Activated CD4-positive, CD25-positive, alpha-beta regulatory T cell (primary cell): ENCODE data around the gene COA8.
"Not testable (repeated sequence)": the region's sequence is repeated elsewhere in the genome, so short reads cannot be mapped to it uniquely, and the experiment has no call there.

Experiments used
- DNase-seq, 4 experiments: peaks; one replicate each; lab custom pipeline; 2025; lab: John Stamatoyannopoulos, UW

COA8 gene

DNA sequence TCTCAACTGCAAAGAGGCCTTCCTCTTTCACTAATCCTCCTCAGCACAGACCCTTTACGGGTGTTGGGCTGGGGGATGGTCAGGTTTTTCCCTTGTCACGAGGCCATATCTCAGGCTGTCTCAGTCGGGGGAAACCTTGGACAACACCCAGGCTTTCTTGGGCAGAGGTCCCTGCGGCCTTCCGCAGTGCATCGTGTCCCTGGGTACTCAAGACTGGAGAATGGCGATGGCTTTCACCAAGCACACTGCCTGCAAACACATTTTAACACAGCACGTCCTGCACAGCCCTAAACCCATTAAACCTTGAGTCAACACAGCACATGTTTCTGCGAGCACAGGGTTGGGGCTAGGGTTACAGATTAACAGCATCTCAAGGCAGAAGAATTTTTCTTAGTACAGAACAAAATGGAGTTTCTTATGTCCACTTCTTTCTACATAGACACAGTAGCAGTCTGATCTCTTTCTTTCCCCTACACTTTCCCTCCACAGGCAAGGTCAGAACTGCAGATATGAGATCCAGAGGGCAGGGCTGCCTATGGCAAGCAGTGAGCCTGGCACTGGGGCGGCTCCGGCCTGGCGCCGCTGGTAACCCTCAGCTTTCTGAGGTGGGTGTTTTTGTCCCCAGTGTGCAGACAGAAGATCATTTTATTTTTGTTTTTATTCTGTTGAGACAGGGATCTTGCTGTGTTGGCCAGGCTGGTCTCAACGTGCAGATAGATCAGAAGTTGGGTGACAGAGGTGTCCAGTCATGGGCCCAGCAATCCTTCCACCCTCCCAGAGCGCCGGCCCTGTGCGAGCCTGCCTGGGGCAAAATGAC, 37.1 kb upstream of the COA8 start:
- not testable (repeated sequence) for DNase-seq

DNA sequence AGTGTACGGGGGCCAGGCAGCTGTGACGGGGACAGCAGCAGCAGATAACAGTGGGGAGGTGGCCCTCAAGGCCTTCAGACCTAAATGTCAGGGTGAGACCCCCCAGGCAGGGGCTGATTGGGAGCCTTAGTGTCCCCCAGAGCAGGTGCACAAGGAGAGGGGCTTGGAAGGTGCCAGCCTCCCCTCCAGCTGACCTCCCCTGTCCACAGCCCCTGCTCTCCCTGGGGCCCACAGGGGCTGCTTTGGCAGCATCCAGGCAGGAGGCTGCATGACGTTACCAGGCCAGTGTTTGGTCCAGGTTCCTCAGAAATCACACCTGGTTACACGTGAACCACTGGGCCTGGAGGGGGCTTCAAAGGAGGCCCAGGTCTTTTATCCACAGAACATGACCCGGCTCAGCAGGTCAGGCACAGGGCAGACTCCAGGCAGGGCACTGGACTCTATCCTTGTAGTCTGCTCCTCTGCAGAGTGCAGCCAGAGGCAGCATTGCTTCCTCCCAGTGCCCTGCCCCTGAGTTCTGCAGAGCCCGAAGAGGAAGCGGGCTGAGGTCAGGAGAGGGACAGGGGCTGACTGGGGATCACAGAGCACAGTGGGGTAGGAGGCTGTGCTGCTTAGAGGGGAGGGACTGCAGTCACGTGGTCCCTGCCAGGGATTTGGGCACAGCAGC, 36.4 kb upstream of the COA8 start:
- no peak for DNase-seq

DNA sequence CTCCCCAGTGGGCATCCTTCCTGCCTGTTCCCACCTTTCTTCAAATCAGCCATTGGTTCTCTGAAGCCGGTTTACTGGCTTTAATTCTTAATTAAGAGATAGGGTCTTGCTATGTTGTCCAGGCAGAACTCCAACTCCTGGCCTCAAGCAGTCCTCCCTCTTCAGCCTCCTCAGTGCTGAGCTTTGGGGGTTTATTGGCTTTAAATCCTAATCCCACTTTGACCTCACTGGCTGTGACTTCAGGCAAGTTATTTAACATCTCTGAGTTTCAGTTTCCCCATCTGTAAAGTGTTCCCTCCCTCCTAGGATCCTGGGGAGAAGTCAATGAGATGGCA, 35.9 kb upstream of the COA8 start:
- DNase-seq = no peak

DNA sequence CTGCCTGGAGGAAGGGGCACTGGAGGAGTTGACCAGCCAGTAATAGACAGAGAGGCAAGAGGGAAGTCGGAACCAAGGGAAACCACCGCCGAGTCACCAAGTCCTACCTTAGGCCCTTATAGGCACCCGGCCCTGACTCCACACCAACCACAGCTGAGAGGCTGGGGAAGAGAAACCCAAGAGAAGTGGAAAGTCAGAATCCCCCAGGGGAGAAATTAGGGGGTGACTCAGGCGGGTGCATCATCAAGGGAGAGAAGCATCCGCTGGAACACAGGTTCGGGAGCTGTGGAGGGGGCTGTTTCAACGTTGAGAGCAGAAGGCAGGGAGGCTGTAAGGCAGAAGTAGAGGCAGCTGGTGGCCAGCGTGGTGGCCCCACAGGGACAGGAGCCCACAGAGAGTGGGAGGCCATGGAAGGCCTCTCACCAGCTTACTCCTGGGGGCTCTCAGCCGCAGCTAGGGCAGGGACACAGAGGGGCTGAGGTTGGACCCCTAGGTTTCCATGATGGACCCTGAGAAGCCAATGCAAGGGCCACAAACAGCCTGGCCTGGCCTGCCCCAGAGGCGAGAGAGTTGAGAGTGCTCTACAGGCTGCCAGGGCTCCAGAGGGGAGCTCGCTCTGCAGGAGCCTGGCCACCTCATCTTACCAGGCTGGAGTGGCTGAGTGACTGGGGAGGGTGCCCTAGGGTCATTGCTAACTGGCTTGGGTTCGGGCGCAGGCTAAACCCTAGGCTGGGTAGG, 35.2 kb upstream of the COA8 start:
- DNase-seq = no peak

DNA sequence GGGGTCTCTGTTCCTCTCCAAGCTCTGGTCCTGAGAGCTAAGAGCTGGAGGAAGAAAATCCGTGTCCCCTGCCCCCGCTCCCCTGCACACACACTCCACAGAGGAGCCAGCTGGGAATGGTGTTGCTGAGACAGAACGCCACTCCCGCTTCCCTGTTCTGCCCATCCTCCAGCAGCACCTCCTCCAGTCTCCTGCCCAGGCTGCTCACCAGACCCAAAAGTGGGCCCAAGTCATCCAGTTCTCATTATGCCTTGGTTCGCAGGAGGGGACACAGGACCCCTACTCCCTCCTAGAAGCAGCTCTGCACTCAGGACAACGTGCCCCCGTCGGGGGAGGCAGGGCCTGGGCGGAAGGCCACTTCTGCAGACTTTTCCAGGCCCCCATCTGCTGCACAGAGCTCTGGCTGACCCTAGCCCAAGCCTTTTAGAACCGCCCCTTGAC, 34.6 kb upstream of the COA8 start:
- no peak for DNase-seq

DNA sequence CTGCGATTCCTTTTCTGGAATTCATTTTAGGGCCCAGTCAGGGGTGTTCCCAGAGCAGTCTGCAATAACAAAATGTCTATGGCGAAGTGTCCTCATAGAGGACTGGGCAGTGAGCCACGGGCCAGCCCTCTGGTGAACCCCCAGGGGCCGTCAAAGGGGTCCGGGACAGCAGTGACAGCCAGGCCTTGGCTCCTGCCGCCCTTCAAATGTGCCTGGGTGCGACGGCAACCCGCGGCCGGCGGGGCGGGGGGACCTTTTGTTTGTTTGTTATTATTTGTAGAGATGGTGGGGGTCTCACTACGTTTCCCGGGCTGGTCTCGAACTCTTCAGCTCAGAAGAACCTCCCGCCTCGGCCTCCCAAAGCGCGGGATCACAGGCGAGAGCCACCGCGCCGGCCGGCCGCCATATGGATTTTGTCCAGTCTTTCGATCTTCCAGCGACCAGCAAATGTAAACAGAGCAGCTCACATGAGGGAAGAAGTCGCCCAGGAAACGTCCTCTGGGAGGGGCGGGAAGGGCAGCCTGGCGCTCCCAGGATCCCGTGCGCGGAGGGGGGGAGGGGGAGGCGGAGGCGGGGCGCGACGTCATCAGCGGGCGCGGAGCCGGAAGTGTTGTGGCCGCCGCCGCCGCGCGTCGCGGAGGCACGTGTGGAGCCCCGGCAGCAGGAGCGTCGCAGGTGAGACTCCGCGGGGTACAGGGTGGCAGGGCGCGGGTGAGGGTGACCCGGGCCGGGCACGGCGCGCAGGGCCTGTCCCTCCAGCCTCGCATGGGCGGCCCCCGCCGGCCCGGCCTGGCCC, 34.0 kb upstream of the COA8 start, which contains the start of gene TRMT61A:
TSS of gene TRMT61A (plus strand) at position 610 of the 796 bp plus-strand sequence. CDS start 783 bp downstream, outside the sequence.
- DNase-seq = peak; percentile 63 to 71 (median 65)

DNA sequence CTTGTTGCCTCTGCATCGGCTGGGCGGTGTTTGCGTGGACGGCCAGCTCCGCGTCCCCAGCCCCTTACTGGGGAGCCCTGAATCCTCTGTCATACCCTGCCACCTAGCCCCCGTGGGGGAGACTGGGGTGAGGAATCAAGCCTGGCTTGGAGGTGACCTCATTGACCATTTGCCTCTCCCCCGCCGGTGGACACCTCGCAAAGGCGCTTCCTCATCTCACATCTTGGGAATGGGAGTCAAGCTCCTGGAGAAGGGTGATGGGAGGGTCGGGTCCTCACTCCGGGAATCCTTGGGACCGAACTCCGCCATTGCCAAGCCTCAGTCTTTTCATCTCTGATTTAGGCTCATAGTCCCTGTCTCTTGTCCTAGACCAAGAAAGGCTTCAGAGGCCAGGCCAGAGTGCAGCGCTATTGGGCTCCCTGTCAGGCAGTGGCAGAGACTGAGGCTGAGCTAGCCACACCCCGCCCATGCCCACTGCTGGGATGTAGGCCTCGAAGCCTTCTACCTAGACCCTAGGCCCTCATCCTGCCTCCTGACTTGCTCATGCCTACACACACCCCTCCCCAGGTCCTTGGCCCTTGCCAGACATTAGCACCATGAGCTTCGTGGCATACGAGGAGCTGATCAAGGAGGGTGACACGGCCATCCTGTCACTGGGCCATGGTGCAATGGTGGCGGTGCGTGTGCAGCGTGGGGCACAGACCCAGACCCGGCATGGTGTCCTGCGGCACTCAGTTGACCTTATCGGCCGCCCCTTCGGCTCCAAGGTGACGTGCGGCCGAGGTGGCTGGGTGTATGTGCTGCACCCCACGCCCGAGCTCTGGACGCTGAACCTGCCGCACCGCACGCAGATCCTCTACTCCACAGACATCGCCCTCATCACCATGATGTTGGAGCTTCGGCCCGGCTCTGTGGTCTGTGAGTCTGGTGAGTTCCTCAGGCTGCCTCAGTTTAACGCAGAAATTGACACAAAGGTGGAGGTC, 33.1 kb upstream of the COA8 start:
- no peak for DNase-seq

DNA sequence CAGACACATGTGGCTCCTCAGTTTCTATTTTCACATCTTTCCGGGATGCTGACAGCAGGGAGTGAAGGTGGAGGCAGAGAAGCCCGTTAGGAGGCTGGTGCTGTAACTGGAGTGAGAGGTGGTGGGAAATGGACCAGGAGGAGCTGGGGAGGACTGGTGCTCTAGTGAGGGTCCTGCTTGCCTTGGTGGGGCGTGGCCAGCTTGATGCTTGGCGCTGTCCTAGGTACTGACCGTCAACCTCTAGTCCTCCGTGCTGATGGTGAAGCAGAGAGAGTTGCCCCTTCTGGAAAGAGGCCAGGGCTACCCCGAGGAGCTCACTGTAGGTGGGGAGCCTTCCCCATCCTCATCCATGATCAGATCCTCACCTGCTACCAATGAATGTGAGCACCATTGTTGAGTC, 32.4 kb upstream of the COA8 start:
- no peak for DNase-seq

DNA sequence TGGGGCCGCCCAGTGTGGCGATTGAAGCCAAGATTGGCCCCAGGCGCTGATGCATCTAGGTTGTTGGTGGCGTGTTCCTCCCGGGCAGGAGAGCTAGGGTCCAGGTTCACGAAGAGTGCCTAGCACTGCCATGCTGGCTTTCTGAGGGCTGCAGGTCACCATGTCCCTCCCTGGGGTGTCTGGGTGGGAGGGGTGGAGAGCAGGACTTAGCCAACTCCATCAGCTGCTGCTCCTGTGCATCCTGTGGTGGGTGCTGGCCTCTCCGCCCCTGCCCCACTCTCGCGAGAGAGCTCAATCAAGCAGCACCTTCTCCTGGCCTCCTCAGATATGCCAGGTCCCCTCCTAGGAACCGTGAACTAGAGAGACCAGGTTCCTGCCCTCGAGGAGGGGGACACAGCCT, 31.9 kb upstream of the COA8 start:
- no peak for DNase-seq

DNA sequence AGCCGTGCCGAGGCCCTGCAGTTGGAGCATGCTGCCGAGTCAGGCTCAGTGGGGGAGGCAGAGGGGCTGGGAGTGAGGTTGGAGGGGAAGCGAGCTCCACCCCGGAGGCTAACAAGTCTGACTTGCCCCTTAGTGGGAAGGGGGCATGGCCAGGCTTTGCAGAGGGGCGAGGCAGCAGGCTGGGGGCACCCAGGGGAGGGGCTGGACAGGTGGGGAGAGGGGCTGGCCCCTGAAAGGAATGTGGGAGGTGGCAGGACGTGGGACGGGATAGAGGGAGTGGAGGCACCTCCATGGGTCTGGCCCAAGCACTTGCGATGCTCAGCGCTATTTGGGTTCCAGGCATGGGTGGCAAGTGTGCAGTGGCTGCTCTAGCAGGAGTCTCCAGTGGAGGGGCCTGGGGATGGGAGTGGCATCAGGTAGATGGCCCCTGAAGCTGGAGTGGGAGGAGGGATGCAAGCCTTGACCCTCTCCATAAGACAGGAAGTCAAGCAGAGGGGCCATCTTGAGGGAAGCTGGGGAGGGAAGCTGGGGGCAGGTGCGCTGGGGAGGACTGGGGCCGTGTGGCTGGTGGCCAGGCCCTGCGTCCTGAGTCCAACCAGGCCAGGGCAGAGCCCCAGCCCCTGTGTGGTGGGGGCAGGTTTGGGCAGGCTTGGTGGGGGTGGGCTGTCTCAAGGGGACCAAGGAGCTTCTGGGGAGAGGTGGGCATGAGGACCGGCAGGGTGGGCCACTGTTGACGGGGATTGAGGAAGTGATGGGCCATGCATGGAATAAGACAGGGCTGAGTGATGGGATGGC, 31.1 kb upstream of the COA8 start:
- DNase-seq = no peak

DNA sequence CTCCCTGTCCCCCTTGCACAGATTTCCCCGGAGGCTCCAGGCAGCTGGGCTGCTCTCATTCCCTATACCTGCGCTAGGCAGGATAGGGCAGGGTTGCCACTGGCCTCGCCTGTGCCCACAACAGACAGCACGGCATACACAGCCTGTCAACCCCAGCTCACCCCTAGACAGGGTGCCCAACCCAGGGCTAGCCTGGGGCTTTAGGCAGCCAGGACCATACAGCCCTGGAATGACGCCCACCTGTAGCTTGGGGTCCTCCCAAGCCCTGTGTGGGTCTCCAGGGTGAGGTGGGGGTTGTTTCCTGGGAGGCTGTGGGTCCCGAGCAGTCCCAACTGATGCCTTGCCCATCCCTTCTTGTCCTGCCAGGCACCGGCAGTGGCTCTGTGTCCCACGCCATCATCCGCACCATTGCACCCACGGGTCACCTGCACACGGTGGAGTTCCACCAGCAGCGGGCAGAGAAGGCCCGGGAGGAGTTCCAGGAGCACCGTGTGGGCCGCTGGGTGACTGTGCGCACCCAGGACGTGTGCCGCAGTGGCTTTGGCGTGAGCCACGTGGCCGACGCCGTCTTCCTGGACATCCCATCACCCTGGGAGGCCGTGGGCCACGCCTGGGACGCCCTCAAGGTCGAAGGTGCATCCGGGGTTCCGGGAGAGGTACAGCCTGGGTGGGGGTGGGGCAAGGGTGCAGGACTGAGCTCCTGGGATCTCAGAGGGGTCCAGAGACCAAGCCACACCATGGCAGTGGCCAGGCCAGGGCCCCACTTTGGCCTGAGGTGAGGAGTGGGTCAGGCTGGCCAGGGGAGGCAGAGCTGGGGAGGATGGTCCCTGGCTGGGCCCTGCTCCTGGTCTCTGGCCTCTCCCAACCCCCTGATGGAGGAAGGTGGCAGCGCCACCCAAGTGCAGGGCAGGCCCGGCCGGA, 30.3 kb upstream of the COA8 start:
- no peak for DNase-seq

DNA sequence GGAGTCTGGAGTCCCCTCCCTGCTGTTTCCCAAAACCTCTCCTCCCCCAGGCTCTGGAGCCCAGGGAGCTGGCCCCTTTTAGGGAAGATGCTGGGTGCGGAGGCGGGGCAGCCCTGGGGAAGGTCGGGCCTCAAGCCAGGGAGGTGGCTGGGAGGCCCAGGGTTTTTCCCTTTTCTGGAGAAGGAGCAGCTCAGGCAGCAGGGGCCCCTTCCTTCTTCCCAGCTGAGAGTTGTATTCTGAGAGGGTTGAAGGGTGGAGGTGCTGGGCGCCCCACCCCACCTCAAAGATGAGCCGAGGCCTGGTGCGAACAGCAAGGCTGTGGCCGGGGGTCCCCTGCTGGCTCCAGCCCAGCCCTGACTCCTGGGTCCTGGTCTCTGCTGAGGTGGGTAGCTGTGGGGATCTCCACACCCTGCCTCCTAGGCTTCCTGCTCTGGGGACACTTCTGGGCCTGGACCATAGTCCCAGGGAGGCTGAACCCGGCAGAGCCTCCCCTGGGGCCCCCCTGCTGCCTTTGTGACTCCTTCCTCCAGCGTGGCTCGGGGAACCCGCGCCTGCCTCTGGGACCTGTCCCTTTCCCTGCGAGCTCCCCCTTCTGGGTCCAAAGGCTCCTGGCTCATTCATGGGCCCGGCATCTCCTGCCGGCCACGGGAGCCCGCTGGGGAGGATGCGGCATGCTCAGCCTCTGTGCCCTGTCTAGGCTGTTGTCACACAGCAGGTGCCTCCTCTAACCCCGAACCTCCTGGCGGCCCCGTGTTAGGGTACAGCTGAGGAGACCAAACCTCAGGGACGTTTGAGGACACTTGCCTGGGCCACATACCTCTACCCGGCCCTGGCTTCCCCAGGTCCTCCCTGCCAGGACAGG, 29.4 kb upstream of the COA8 start:
- DNase-seq = no peak

DNA sequence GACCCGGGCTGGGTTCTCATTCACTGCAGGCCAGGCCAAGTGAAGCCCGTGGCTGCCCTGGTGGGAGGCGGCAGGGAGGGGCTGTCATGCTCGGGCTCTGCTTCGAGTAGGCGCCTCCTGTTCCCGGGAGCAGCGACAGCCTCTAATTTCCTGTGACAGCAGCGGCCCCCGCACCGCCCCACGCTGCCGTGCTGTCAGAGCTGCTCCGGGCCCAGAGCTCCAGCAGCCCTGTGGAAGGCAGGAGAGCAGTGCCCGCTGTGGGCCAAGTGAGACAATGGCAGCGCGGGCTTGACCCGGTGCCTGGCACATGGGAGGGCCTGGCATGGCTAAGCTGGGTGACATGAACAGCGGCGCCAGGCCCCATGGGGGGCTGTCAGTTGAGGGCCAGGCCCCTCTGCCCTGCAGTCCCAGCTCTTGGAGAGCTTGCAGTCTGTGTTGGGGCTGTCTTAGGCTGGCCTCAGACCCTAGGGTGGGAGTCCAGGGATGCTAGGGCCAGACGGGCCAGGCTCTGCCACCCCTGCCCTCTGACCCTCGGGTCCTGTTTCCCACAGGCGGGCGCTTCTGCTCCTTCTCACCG, 28.7 kb upstream of the COA8 start:
- DNase-seq = no peak

DNA sequence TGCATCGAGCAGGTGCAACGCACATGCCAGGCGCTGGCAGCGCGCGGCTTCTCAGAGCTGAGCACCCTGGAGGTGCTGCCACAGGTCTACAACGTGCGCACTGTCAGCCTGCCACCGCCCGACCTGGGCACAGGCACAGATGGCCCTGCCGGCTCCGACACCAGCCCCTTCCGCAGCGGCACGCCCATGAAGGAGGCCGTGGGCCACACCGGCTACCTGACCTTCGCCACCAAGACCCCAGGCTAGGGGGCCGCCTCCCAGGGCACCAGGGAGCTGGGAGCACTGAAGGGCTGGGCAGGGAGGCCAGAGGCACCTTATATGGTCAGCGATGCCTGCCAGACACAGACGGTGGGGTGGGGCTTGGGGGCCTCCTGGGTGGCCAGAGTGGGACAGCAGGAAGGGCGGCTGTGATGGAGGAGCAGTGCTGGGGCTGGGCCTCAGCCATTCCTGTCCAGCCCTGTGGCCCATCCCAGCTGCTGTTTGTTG, 28.1 kb upstream of the COA8 start:
- DNase-seq = no peak

DNA sequence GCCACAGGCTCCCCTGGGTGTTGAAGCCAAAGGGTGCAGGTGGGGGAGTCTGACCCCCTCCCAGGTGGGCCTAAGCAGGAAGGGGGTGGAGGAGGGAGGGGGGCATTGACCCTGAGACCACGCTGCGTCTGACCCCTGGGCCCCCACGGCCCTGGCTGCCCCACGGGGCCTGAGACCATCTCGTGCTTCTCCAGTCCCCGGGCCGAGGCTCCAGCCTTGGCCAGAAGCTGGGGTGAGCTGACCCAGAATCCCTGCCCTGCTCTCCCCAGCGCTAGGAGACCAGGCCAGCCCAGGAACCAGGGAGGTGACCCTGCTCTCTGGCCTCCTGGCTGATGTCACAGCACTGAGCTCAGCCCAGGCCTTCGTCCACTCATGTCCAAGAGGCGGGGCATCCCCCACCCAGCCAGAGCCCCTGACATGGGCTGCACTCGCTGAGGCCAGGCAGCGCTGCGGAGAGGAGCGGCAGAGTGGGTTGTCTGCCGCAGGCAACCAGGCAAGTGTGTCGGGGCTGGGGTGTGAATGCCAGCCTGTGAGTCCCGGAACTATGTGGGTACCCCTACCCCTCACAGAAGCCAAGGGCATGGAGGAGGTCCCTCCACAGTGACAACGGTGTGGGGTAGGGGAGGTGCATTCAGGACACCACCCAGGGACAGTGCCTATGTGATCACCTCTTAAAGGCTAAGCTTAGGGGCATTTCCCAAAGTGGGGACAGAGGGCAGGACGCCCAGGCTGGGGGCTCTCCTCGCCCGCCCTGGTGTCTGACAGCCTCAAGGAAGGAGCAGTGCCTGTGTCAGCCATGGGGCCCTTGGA, 27.5 kb upstream of the COA8 start:
- no peak for DNase-seq

DNA sequence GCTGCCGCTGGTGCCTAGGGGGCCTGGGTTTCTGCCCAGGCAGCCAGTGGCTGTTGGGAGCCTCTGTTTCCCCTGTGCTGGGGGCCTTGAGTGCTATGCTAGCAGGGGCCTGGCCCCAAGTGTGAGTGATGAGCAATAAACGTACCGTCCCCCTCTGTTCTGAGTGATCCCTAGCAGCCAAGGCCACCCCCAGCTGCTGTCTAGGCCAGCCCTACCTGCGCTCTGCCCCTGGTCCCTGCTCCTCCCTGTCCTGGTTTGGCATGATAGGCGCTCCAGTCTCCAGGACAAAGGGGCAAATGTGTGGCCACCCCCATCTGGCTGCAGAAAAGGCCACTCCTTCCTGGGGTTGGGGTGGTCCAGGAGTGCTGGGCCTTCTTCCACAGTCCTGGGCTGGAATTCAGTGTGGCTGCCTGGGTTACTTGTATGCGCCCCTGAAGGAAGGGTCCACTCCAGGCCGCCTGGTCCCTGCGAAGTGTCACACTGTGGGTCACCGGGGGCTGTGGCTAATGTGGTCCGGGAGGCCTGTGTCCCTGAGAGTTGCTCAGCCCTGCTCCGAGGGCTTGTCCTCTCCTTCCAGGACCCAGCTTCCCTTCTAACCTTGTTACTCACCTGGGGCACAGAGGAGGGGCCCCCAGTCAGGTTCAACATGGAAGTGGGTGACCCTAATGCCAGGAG, 26.7 kb upstream of the COA8 start:
- DNase-seq = no peak
